Stimulated activated CD8-positive, alpha-beta memory T cell treated with anti-CD3 and anti-CD28 coated beads, Interleukin-15, amount 100 ng/mL, for 48 hours (primary cell): Measurements from ENCODE around the gene GSG1L.

Experiments used
- DNase-seq, 2 donors: peaks; one replicate each; pipeline ENCODE4 v3.0.0-alpha.2; 2020; ENCODE audit warnings: low read depth in 2 of 2

Gene GSG1L

DNA sequence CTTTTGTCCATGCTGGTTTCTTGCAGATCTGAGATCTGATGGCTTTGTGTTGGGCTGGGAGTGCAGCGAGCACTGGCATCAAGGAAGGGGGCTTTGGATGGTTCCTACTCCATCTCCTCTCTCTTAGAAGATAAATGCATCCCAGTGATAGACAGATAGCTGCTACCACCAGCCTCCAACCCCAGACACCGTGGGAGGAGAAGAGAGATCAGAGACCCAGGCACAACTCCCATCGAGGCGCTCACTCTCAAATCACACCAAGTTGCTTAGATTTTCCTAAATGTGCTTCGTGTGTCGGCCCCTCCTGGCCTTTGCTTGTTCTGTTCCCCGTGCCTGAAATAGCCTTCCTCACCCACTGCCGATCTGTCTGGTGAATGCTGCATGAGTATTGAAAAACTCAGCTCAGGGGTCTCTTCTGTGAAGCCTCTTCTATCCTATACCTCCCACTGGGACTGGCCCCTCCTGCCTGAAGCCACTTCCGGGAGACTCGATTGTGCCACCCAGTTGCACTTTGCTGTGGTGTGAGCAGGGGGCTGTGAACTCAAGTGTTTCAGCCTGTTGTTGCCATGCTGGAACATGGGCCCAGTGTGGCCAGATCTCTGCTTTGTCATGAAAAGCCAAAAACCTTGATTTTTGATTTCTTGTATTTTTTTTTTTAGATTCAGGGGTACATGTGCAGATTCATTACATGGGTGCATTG, 242.7 kb downstream of the GSG1L start:
- no peak for DNase-seq

DNA sequence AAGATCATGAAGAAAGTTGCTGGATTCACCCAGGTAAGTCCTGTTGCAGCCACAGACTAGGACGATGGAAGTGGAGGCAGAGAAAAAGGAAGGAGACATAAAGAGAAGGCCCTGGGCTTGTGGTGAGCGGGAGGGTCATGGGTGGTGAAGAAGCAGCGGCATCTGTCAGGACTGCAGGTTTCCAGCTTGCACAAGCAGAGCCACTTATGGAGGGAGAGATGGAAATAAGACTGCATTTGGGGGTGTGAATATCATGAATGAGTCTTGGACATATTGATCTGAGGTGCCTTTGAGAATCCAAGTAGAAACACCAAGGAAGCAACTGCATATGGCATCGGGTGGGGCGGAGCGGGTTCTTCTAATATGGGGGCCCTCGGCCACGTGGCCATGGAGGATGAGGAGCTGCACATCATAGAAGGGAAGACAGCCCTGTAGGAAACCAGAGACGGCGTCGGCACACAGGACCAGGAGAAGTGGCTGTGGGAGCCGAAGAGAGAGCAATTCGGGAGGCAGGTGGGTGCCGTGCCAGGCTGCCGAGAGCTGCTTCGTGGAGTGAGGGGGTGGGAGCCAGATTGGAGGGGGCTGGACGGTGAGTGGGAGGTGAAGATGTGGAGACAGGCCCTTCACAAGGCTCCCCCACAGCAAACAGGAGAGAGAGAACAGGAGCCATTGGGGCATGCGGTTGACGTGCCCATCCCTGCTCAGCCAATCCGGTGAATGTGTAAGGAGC, 243.5 kb downstream of the GSG1L start:
- no peak for DNase-seq

DNA sequence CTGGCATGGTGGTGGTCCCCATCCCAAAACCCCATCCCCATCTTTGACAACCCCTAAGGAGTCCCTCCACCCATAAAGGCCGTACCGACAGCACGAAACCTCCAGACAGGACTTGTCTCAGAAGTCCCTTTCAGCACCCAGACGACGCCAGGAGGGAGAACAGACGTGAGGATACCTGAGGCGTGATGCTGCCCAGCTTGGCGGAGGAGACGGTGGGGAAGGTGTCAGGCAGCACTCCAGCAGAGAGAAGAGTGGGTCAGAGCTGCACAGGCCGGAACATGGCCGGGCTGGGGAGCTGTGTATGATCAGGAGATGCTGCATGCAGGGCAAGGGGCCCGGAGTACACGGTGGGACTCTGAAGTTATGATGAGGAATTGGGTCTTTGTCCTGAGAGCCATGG, 244.2 kb downstream of the GSG1L start:
- no peak for DNase-seq

DNA sequence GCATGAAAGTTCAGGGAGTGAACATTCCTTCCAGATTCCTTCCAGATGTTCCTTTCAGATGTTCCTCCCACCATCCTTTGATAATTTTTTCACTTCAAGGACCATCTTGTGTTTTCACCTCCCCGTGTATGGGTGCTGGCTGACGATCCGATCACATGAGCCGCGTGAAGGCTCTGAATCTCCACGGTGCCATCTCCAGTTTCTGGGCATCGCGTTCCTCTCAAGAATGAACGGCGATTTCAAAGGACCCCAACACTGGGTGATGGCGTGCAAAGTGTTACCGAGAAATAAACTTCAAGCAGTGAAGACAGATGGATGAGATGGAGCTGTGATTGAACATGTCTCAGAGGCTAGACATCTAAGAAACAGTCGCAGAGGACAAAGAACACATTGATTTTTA, 245.3 kb downstream of the GSG1L start:
- DNase-seq: no peak

DNA sequence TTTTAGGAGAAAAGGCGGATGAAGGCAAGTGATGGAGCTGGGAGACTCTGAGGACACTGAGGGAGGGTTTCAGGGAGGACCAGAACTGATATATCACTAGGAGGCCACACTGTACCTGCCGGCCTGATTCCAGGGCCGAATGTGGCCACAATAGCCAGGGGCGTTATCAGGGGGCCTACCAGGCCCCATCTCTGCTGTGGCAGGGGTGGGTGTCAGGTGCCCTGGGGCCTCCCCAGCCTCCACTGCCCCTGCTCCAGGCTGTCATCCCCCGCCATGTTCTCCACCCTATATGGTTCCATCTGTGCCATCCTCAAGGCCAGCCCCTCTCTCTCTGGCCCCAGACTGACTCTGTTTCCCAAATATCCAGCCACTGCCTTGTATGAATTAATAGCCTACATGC, 246.5 kb downstream of the GSG1L start:
- no peak for DNase-seq

DNA sequence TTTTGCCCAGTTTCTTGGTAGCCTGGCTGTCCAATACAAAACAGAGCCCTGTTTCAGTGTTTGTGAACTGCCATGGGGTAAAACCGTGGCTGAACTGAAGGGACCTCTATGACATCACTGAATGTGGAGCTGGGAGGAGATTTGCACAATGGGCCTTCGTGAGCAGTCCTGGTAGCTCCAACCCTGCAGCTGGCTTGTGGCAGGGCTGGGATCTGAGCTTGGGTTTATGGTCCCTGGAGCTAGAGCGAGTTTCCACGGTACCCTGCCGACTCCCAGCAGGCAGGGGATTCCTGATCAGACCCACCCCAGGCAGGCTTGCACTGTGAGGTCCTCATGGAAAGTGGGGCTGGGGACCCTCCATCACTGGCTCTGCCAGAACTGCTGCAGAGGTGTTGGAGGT, 247.0 kb downstream of the GSG1L start:
- no peak for DNase-seq

DNA sequence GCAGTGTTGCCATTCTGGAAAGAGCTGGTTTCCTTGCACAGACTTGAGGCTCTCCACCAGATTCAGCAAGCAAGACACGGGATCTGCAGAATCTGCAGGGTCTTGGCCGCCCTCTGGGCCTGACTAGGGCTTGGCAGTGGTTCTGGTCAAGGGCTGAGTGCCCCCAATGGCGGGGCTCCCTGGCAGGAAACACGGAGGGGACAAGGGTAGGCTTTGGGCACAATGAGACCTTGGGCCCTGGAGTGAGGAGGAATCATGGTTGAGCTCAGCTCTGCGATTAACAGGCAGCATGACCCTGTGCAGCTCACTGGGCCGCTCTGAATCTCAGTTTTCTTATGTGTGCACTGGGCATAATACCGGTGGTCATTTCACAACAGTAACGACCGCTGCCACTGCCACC, 249.9 kb downstream of the GSG1L start:
- no peak for DNase-seq

DNA sequence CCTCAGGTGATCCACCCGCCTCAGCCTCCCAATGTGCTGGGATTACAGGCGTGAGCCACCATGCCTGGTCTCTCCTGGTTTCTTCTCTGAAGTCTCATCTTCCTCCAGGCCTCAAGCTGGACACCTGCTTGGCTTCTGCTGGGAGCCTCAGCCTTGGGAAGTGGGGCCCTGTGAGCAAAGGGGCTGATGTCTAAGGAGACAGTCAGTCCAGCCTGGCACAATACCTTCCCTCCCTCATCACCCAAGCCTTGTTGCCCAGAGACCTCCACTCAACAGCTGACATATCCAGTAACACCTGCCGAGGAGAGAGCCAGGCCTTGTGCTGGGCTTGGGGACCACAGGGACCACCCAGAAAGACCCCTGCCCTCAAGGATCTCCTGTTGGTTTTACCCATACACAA, 251.6 kb downstream of the GSG1L start:
- no peak for DNase-seq

DNA sequence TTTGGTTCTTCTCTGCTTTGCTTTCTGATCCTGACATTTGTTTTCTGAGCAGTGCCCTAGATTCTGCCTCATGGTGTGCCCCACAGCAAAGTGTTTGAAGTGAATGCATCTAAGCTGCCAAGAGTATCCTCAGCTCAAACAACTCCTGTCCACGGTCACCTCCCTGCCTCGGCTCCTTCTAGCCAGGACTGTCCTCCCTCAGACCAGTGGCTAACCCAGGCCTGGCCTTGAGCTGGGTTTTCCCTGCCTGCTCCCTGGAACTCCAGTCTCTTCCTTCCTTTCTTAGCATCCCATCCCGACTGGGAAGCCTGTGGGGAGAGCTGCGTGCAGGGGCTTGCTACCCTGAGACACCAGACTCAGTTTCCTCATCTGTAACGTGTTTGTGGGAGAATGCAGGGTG, 256.5 kb downstream of the GSG1L start:
- DNase-seq: no peak

DNA sequence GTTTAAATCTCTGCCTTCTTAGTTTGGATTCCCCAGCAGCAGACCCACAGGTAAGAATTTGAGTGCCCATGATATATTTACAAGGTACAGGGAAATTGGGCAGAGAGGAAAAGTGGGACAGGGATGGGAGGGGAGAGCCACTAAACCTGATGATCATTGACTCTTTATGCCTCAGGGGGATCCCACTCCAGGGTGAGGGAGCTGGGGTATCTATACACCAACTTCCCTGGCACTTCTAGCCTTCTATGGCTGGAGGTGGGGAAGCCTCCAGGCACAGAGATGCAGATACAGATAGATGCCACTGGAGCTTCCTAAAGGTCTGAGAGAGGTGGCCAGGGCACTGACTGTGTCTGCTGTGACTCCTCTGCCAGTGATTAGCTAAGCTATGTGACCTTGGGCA, 257.1 kb downstream of the GSG1L start:
- no peak for DNase-seq

DNA sequence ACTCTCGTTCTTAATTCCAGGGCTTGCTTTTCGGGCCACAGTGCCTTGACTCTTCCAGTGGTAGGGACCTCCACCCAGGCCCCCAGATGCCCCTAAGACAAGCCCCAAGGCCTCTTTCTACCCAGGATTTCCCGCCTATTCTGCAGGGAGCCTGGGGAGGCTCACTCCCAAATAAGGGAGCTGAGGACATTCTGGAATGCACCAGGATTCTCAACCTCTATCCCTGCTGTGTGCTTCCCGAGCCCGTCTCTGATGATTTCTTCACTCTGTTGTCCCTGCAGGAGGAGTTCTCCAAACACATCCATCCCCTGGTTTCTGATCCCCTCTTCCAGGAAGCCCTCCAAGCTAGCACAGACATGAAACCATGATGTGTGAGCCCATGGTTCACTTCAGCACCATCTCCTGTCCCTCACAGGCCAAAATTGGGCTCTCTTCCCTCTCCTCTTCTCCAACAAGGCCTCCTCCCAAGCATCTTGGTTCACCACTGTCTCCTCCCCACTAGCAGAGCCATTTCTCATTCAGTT, 257.6 kb downstream of the GSG1L start:
- DNase-seq: no peak

DNA sequence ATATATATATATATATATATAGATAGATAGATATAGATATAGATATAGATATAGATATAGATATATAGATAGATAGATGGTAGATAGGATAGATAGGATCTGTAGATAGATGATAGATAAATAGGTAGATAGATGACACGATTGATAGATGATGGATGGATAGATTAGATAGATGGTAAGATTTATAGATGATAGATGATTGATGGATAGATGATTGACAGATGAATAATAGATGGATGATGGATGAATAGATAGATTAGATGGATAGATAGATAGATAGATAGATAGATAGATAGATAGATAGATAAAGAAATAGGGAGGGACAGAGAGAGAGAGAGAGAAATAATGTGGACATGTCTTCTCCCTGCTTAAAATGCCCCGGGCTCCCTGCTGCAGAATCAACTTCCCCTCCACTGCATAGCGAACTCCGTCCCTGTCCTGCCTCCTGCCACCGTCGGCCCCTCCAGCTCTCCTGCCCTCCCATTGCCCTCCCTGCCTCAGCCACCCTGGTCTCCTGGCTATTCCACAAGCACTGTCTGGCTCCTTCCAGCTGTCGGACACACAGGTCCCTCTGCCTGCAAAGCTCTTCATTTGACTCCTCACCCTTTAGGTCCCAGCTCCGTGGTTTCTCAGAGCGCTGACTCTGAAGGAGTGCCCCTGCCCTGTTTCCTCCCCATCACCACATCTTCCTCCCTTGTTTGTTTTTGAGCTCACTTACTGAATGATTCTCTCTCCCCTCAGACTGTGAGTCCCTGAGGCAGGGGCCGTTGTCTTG, 259.6 kb downstream of the GSG1L start:
- DNase-seq: no peak

DNA sequence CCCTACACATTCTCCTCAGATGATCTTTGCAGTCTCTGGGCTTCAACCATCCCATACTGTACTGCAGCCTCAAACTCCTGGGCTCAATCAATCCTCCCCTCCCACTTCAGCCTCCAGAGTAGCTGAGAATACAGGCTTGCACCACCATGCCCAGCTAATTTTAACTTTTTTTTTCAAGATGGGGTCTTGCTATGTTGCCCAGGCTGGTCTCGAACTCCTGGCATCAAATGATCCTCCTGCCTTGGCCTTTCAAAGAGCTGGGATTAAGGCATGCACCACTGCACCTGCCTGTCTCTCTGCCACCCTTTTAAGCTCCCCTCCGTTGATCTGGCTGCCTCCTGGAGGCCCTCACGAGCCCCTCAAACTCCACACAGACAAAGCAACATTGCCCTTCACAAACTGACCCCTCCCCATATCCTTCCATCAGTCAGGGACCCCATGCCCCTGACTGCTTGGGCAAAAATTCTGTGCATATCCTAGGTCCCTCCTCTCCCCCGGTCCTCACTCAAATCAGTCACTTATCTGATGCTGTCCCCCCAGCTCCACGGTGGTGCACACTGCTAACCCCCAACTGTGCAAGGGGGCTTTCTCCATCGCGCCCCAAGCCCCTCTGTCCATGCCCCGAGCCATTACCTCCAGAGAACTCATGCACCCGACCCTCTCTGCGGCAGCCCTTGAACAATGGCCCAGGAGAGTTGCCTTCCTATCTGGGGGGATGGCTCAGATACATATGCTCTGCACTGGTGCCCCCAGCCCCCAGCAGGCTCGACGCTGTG, 260.7 kb downstream of the GSG1L start:
- DNase-seq: no peak

DNA sequence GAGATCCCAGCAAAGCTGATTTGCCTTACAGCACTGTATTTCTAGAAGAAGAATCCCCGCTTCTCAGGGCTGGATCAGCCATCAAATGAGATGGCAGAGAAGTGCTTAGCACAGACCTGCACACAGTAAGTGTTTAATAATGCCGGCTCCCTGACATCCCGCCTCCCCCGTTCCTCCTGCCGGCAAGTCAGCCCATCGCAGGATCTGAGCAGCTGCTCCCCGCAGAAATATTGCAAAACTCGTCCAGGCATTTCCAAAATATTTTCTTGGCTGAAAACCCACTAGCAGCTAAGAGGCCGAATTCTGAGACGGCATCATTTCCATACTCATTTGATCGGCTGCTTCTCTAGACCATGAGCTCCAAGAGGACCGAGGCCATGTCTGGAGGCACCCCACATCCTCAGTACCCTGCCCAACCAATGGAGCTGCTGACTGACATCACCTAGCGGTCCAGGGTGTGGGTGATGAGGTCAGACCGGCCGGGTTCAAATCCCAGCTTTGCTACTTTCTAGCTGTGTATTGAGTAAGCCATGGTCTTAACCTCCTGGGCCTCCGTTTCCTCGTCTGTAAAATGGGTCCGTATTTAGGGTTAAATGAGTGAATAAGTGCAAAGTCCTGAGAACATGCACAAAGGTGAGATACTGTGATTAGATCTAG, 262.1 kb downstream of the GSG1L start:
- no peak for DNase-seq

DNA sequence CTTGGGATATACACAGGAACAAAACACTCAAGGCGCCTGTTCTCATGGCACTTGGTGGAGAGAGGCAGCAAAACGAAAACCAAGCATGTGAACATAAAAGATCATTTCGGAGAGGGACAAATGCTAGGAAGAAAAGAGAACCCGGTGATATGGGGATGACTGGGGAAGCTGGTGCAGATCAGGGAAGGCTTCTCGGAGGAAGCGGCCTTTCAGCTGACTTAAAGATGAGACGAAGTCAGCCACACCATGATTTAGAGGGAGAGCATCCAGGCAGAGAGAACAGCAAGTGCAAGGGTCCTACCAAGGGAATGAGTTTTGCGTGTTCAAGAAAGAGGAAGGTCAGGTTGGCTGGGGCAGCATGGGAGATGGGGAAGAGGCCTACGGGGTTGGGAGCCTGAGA, 262.7 kb downstream of the GSG1L start:
- no peak for DNase-seq

DNA sequence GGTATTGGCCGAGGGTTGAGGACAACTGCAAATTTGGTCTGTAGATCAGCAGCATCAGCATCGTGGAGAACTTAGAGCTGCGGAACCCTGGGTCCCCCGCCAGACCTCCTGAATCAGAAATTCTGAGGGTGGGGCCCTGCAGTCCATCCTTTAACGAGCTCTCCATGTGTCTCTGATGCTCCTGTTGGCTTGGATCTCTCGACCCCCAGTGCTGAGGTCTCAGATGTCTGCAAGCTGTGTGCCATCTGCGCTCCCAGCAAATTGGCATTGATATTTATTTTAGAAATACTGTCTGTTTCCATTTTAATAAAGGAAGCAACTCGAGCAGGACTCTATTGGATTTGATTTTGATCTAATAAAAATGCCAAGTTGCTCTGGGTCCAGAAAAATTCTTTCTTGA, 263.6 kb downstream of the GSG1L start:
- DNase-seq: no peak

DNA sequence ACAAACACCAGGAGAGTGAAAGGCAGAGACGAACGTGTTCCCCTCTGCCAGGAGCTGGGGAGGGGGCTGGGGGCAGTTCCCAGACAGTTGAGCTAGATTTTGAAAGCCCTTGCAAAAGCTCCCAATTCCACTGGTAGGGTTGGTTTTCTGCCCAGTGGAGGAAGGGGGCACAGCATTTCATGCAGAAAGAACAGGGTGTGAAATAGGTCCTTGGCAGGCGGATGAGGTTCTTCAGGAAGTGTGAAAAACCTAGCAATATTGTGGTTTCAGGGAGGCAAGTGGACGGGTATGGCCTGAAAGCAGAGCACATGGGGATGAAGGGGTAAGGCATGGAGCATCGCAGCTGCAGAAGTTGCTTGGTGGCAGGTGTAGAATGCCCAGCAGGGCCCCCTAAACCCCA, 265.3 kb downstream of the GSG1L start:
- DNase-seq: no peak

DNA sequence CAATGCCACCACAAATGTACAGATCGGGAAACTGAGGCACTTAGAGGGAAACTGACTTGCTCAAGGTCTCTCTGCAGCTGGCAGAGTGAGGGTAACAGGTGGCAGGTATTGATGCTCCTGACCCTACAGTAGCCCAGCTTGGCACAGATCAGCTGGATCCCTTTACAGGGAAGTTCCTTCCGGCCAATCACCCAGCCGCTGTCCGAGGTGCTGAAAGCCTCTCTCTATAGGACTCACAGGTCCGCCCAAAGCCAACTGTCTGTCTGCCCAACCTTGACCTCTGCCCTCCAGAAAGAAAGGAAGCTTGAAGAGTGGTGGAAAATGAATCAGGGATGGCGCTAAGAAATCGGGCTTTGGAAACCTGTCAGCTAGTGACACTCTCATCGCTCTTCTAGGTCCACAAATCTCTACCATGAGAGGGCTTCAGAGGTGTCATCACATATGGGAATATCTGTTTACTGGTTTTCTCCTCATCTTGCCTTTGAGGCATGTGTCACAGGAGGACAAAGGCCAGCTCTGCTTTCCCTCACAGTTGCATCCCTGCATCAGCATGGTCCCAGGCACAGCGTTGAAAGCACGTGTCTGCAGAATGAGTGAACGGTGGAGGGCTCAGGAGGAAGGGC, 267.4 kb downstream of the GSG1L start:
- DNase-seq: peak in 1 of 2 donors; percentile 2

DNA sequence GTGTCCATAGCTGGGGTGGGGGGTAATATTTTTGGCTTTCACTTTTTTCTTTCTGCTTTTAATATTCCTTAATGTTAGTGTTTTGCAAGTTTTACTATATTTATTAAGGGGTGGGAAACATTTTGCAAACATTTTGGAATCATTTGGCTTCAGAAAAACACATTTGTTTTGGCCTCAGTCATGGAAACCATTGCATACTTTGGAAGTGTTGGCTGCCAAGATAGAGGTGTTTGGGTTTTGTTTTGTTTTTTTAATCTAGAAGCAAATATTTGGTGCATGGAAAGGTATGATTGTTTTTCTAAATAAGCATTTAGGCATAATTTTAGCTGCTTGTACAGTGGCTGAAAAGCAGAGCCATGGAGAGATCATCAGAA, 270.3 kb downstream of the GSG1L start:
- no peak for DNase-seq

DNA sequence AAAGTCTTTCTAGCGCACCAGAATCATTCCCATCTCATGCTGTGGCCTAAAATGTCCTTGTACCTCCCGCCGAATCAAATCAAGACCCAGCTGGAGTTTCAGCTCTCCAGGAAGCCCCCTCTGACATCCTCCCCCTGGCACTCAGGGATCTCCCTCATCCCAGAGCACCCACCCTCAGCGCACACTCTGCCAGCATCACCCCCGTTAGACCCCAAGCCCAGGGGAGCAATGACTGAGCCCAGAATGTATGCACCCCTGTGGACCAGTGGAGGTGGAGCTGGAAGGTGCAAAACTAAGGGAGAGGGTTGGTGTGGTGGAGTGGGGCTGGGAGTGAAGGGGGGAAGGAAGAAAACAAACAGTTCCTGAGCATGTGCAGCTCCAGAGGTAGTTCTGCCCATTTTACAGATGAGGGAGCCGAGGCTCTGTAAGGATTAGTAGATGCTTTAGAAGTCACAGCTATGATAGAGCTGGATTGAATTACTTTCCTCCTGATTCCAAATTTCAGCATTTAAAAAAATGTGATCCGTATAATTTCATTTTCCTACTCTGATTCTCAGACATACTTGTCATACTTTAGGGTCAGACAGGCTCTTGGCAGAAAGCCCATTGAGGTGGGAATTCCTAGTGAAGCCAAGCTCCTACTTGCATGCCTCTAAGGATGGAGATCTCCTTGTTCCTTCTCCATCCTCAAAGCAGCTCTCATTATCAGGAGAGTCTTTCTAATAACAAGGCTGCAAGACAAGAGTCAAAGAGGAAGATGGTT, 270.8 kb downstream of the GSG1L start:
- no peak for DNase-seq
